ENCODE data around the gene ESR1. TPM values are rescaled to one million over a fixed set of nuclear protein-coding genes. Genes with fewer than 3 reads are reported as not detected.

The ESR1 gene
- total RNA-seq, 3 donors from 2014 or later, result 2.2 to 74.5 (median 67.5) TPM

DNA sequence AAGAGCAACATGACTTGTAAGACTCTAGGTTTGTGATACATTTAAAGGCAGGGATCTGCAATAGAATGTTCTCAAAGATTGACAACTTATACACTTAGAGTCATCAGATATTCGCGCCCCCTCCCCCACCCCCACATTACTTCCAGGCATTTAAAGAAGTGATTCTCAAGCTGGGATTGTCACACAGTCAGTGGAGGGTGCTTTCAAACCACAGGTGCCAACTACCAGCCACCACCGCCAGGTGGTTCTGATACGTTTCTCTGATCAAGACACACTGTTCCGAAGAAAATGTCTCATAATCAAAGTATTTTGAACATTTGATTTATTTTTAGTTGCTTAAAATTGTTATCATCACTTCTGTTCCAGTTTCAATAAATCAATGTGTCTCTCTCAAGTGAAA lies 357.5 kb downstream of the ESR1 start:
- Histone ChIP-seq H3K4me1 (no peaks in the 10 kb centered on the region), H3K36me3 (no peaks in the 10 kb centered on the region), H3K4me3 (no peak overlapping the region), H3K9me3 (no peaks in the 10 kb centered on the region), H3K27me3 (no peaks in the 10 kb centered on the region), H3K27ac (no peak overlapping the region)
- no peak for DNase-seq (ENCODE audit: low spot score in 2 of 2)
- intact Hi-C loops (cut with DNase I; ENCODE audit: low total_unique reads), result no loop called here
- no peak for TF ChIP-seq POLR2AphosphoS5 (IDR thresholded peaks at IDR 0.05)
- no peak for TF ChIP-seq POLR2A (IDR thresholded peaks at IDR 0.05)
- TF ChIP-seq, protein P1, sequence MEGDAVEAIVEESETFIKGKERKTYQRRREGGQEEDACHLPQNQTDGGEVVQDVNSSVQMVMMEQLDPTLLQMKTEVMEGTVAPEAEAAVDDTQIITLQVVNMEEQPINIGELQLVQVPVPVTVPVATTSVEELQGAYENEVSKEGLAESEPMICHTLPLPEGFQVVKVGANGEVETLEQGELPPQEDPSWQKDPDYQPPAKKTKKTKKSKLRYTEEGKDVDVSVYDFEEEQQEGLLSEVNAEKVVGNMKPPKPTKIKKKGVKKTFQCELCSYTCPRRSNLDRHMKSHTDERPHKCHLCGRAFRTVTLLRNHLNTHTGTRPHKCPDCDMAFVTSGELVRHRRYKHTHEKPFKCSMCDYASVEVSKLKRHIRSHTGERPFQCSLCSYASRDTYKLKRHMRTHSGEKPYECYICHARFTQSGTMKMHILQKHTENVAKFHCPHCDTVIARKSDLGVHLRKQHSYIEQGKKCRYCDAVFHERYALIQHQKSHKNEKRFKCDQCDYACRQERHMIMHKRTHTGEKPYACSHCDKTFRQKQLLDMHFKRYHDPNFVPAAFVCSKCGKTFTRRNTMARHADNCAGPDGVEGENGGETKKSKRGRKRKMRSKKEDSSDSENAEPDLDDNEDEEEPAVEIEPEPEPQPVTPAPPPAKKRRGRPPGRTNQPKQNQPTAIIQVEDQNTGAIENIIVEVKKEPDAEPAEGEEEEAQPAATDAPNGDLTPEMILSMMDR (IDR thresholded peaks at IDR 0.05), result no peak

DNA sequence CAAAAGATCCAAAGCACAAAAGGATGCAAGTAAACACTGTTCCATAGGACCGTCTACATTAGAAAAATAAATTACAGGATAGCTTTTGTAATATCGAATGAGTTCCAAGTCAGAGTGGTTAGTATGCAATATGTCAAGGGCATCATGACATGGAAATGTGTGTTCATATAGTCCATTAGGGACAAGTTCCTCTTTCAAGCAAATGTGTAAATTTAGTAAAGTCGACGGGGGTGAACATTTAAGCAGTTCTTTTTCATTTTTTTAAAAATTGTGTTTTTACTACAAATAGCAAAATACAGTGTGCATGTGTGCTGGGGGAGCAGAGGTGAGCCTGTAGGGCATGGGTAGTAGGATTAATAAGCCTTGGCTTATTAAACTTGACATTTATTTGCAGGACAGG lies 359.0 kb downstream of the ESR1 start:
- H3K4me3 ChIP-seq, result no peak overlapping the region
- no peaks in the 10 kb centered on the region for H3K36me3 ChIP-seq
- intact Hi-C loops (cut with DNase I; ENCODE audit: low total_unique reads), result no loop called here
- H3K27ac ChIP-seq, result no peak overlapping the region
- no peaks in the 10 kb centered on the region for H3K9me3 ChIP-seq
- TF ChIP-seq, protein P1 (IDR thresholded peaks at IDR 0.05), result no peak
- TF ChIP-seq POLR2A (IDR thresholded peaks at IDR 0.05), result no peak
- no peak for TF ChIP-seq POLR2AphosphoS5 (IDR thresholded peaks at IDR 0.05)
- H3K4me1 ChIP-seq, result no peaks in the 10 kb centered on the region
- H3K27me3 ChIP-seq, result no peaks in the 10 kb centered on the region
- DNase-seq (ENCODE audit: low spot score in 2 of 2), result no peak

DNA sequence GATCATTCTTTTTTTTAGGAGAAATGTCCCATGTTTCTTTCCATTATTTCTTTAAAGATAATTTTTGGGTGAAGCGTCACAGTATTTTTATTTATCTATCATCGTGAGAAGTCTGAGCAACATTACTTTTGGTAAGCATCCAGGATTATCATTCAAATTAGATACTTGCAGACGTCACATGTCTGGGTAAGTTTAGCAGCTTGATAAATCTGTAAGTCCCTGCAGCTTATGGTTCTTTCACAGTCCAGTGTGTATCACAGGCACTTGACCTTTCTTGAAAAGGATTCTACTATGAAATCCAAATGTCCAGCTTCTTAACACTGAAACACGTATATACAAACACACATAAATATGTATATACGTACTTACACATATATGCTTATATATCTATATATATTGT lies 359.4 kb downstream of the ESR1 start:
- intact Hi-C loops (cut with DNase I; ENCODE audit: low total_unique reads), result no loop called here
- TF ChIP-seq POLR2A (IDR thresholded peaks at IDR 0.05) (no peak), POLR2AphosphoS5 (IDR thresholded peaks at IDR 0.05) (no peak)
- TF ChIP-seq, protein P1 (IDR thresholded peaks at IDR 0.05), result no peak
- H3K36me3 ChIP-seq, result no peaks in the 10 kb centered on the region
- DNase-seq (ENCODE audit: low spot score in 2 of 2), result no peak
- no peaks in the 10 kb centered on the region for H3K27me3 ChIP-seq
- H3K27ac ChIP-seq, result no peak overlapping the region
- H3K4me1 ChIP-seq, result no peaks in the 10 kb centered on the region
- no peaks in the 10 kb centered on the region for H3K9me3 ChIP-seq
- H3K4me3 ChIP-seq, result no peak overlapping the region

DNA sequence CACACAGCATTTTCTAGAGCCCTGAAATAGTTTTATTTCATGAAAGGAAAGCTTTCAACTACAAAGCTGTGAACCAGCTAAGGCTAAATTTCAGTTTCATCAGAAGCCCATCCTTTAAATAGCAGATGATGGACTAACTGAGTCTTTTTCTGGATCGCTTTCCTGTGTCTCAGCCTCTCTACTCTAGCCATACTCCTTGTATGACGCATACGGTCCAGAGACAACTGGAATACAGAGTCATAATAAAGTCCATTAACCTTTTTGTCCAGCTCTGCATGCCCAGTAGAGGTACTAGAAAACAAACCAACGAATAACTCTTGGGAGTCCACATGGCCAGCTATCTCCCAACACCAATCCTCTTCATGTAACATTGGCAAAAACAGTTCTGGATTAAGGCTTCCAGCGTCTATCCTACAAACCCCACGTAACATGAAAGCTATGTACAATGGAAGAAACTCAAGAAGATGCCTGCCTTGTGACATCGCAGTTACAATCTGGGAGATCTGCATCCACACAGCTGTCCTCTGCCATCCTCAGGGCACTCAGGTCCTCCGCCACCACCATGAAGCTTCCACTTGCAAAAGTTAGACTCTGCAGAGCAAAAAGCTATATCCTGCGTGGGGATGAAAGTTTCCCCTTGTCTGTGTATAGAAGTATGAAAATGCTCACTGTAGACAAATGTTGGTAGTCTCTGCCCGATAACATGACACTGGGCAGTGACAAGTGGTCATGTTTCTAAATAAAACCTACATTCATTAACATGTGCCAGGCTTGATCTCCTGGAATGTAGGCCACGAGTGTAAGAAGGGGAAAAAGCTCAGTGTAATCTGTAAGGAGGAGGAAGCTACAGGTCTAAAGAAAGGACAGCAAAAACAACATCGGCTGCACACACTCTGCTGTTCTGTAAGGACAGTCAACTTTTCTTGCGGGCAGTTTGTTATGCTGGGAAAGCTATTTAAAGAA lies 360.4 kb downstream of the ESR1 start:
- no peak for DNase-seq (ENCODE audit: low spot score in 2 of 2)
- intact Hi-C loops (cut with DNase I; ENCODE audit: low total_unique reads), result no loop called here
- H3K4me1 ChIP-seq, result no peaks in the 10 kb centered on the region
- no peaks in the 10 kb centered on the region for H3K9me3 ChIP-seq
- H3K27me3 ChIP-seq, result no peaks in the 10 kb centered on the region
- TF ChIP-seq, protein P1 (IDR thresholded peaks at IDR 0.05), result no peak
- no peak for TF ChIP-seq POLR2AphosphoS5 (IDR thresholded peaks at IDR 0.05)
- TF ChIP-seq POLR2A (IDR thresholded peaks at IDR 0.05), result no peak
- H3K4me3 ChIP-seq, result no peak overlapping the region
- no peaks in the 10 kb centered on the region for H3K36me3 ChIP-seq
- no peak overlapping the region for H3K27ac ChIP-seq

DNA sequence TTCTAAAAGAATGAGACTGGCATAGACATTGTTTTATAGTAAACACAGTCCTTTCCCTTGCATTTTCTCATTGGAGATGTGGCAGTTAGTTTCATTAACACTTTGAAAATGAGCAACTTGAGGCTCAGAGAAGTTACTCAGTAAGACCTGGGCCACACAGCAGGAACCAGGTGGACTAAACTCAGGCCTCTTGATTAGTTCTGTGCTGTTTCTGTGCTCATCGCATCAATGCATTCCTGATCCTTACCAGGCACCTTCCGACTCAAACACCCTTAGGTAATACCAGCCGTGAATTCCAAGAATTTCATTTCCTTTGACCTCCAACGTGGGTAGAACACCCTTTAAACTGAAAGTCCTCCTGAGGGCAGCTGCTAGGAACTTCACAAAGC lies 362.8 kb downstream of the ESR1 start:
- Histone ChIP-seq H3K4me1 (no peaks in the 10 kb centered on the region), H3K27ac (no peak overlapping the region), H3K27me3 (no peaks in the 10 kb centered on the region), H3K36me3 (no peaks in the 10 kb centered on the region), H3K9me3 (no peaks in the 10 kb centered on the region), H3K4me3 (no peak overlapping the region)
- TF ChIP-seq POLR2AphosphoS5 (IDR thresholded peaks at IDR 0.05) (no peak), POLR2A (IDR thresholded peaks at IDR 0.05) (no peak)
- TF ChIP-seq, protein P1 (IDR thresholded peaks at IDR 0.05), result no peak
- intact Hi-C loops (cut with DNase I; ENCODE audit: low total_unique reads), result no loop called here
- DNase-seq (ENCODE audit: low spot score in 2 of 2), result no peak

All from breast epithelium (tissue), 4 donors.